ENCODE data around the gene UNCX.

The UNCX gene

GRCh38 chr7:1248143-1248915 lies 15.7 kb downstream of the UNCX start:
- TF ChIP-seq CTCF (IDR thresholded peaks at IDR 0.05; ENCODE audit: insufficient read depth, low read length, missing control alignments), result no peak
- CTCF ChIA-PET, result interaction anchor here (1.4 kb wide), 2 partner anchors 15 to 22 kb away, joined by 3 to 5 read pairs; no protein-coding TSS in a partner anchor
- POLR2A ChIA-PET, result no interaction called here
- no peak overlapping the region for H3K4me3 ChIP-seq (ENCODE audit: low read depth, low read length)
- DNase-seq (ENCODE audit: low read depth, low spot score), result no peak

GRCh38 chr7:1248916-1249581 lies 16.4 kb downstream of the UNCX start:
- no peak for DNase-seq (ENCODE audit: low read depth, low spot score)
- H3K4me3 ChIP-seq (ENCODE audit: low read depth, low read length), result no peak overlapping the region
- POLR2A ChIA-PET, result no interaction called here
- TF ChIP-seq CTCF (IDR thresholded peaks at IDR 0.05; ENCODE audit: insufficient read depth, low read length, missing control alignments), result no peak
- CTCF ChIA-PET, result interaction anchor here (1.4 kb wide), 1 partner anchor 23 kb away, joined by 3 read pairs; no protein-coding TSS in a partner anchor

GRCh38 chr7:1249731-1250130 lies 17.1 kb downstream of the UNCX start:
- ChIA-PET CTCF (interaction anchor here (1.4 kb wide), 1 partner anchor 24 kb away, joined by 3 read pairs; no protein-coding TSS in a partner anchor), POLR2A (no interaction called here)
- TF ChIP-seq CTCF (IDR thresholded peaks at IDR 0.05; ENCODE audit: insufficient read depth, low read length, missing control alignments), result no peak
- no peak for DNase-seq (ENCODE audit: low read depth, low spot score)
- H3K4me3 ChIP-seq (ENCODE audit: low read depth, low read length), result no peak overlapping the region

- no peak overlapping the region for H3K4me3 ChIP-seq (ENCODE audit: low read depth, low read length)
- ChIA-PET CTCF (no interaction called here), POLR2A (no interaction called here)
- TF ChIP-seq CTCF (IDR thresholded peaks at IDR 0.05; ENCODE audit: insufficient read depth, low read length, missing control alignments), result no peak
- no peak for DNase-seq (ENCODE audit: low read depth, low spot score)
Observed at GRCh38 chr7:1250901-1251300, 18.2 kb downstream of the UNCX start.

GRCh38 chr7:1251796-1252539 lies 19.3 kb downstream of the UNCX start:
- ChIA-PET CTCF (interaction anchor here (0.9 kb wide), 1 partner anchor 25 kb away, joined by 3 read pairs; no protein-coding TSS in a partner anchor), POLR2A (no interaction called here)
- no peak for TF ChIP-seq CTCF (IDR thresholded peaks at IDR 0.05; ENCODE audit: insufficient read depth, low read length, missing control alignments)
- DNase-seq (ENCODE audit: low read depth, low spot score), result no peak
- H3K4me3 ChIP-seq (ENCODE audit: low read depth, low read length), result no peak overlapping the region

All from AG04449 (cell line).